Spleen (tissue), 7 donors: Measurements from ENCODE around the gene NCK2.

ENCODE experiments used
- POLR2A ChIP-seq, 3 donors: fragments of 450-650 bp; IDR thresholded peaks; one replicate each; pipeline ENCODE4 v1.5.1; 2017; ENCODE audit warnings: antibody characterized with exemption in 3 of 3, mild to moderate bottlenecking in 1 of 3
- POLR2AphosphoS5 ChIP-seq, 3 donors: sonication (generic); formaldehyde crosslinking; IDR thresholded peaks; one replicate each; pipeline ENCODE4 v1.5.1; 2017; ENCODE audit warnings: antibody characterized with exemption in 3 of 3
- TF ChIP-seq, protein P1 (sequence below), 11 experiments: fragments of 200-600 bp in 7 of 11; fragments of 450-650 bp in 4 of 11; sonication (generic) in 4 of 11; IDR thresholded peaks in 8 of 11; conservative IDR thresholded peaks in 3 of 11; 1 replicate in 7 of 11; 2 replicates in 4 of 11; pipeline versions ENCODE4 v1.4.0 to v1.8.0; 2016 to 2021; ENCODE audit warnings: antibody characterized with exemption in 11 of 11, inconsistent platforms in 4 of 11, mild to moderate bottlenecking in 1 of 11
- donor health status: DM: no; HTN: no; CAD: no; lungs with moderate emphysema.
- donor health status: DM: no; HTN: no; CAD: no.
- donor health status: DM: no; HTN: no; CAD: no.

- TF ChIP-seq POLR2A (IDR thresholded peaks at IDR 0.05) = no peak
- TF ChIP-seq, protein P1, sequence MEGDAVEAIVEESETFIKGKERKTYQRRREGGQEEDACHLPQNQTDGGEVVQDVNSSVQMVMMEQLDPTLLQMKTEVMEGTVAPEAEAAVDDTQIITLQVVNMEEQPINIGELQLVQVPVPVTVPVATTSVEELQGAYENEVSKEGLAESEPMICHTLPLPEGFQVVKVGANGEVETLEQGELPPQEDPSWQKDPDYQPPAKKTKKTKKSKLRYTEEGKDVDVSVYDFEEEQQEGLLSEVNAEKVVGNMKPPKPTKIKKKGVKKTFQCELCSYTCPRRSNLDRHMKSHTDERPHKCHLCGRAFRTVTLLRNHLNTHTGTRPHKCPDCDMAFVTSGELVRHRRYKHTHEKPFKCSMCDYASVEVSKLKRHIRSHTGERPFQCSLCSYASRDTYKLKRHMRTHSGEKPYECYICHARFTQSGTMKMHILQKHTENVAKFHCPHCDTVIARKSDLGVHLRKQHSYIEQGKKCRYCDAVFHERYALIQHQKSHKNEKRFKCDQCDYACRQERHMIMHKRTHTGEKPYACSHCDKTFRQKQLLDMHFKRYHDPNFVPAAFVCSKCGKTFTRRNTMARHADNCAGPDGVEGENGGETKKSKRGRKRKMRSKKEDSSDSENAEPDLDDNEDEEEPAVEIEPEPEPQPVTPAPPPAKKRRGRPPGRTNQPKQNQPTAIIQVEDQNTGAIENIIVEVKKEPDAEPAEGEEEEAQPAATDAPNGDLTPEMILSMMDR (IDR thresholded peaks at IDR 0.05 in 8 of 11, conservative IDR thresholded peaks at IDR 0.05 in 3 of 11) = no peak
- peak in 1 of 3 donors; percentile 23 for TF ChIP-seq POLR2AphosphoS5 (IDR thresholded peaks at IDR 0.05)
Measured at GRCh38 chr2:105843476-105844374, 99.0 kb downstream of the NCK2 start.
